ENCODE results near the gene CPLX3.

DNA sequence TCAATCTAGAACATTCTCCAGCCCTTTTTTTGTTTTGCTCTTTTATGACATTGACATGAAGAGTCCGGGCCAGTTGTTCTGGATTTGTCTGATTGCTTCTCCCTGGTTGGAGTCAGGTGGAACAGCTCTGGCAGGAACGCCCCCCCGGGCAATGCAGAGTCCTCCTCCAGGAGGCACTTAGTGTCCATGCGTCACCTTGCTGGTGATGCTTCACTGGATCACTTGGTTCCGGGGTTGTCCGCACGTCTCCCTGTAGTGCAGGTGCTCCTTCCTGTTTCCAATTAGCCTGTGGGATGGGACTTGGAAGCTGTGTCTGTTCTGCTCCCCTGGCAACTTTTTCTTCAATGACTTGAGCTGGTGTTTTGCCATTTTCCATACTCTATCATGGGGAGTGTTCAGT, 34.8 kb upstream of the CPLX3 start:
- TF ChIP-seq, protein P1, sequence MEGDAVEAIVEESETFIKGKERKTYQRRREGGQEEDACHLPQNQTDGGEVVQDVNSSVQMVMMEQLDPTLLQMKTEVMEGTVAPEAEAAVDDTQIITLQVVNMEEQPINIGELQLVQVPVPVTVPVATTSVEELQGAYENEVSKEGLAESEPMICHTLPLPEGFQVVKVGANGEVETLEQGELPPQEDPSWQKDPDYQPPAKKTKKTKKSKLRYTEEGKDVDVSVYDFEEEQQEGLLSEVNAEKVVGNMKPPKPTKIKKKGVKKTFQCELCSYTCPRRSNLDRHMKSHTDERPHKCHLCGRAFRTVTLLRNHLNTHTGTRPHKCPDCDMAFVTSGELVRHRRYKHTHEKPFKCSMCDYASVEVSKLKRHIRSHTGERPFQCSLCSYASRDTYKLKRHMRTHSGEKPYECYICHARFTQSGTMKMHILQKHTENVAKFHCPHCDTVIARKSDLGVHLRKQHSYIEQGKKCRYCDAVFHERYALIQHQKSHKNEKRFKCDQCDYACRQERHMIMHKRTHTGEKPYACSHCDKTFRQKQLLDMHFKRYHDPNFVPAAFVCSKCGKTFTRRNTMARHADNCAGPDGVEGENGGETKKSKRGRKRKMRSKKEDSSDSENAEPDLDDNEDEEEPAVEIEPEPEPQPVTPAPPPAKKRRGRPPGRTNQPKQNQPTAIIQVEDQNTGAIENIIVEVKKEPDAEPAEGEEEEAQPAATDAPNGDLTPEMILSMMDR (IDR thresholded peaks at IDR 0.05), result no peak
- TF ChIP-seq POLR2A (IDR thresholded peaks at IDR 0.05; ENCODE audit: low read length) (no peak), REST (IDR thresholded peaks at IDR 0.05) (no peak)
